Right lung (tissue), 5 donors: Measurements from ENCODE around the gene PIP4K2B. TPM values are rescaled to one million over a fixed set of nuclear protein-coding genes. Genes with fewer than 3 reads are reported as not detected.

Experiments used
- polyA plus RNA-seq, 5 donors: library from polyadenylated mRNA; unstranded; fragments of 120-200 nt; gene quantifications; one replicate each; pipeline versions ENCODE4 v1.2.1 to v1.2.3, GENCODE V29; 2013; ENCODE audit warnings: inconsistent platforms in 1 of 5, low replicate concordance in 1 of 5; ENCODE audit not compliant: insufficient read length in 5 of 5, insufficient read depth in 1 of 5

Gene PIP4K2B
- polyA plus RNA-seq, 5 donors: 80.6 to 92.5 (median 84.1) TPM

Other genes starting within 250 kb of the PIP4K2B start
- 10 to 100 TPM in 2 of 5 donors, 1 to 10 TPM in 3; 5.8 to 10.8 (median 8.8) TPM for gene SRCIN1, start 193.6 kb downstream of the PIP4K2B start, polyA plus RNA-seq
- 1 to 10 TPM; 1.2 to 2.1 (median 1.7) TPM for gene EPOP, start 124.6 kb downstream of the PIP4K2B start, polyA plus RNA-seq
- 100 to 1,000 TPM in 3 of 5 donors, 10 to 100 TPM in 2; 88.4 to 127 (median 112) TPM for gene MLLT6, start 94.3 kb downstream of the PIP4K2B start, polyA plus RNA-seq
- gene CISD3, start 69.2 kb downstream of the PIP4K2B start, polyA plus RNA-seq: 10 to 100 TPM in 3 of 5 donors, 1 to 10 TPM in 2; 9.5 to 20.5 (median 11.5) TPM
- 100 to 1,000 TPM in 2 of 5 donors, 10 to 100 TPM in 3; 63.6 to 108 (median 89.9) TPM for gene PCGF2, start 51.2 kb downstream of the PIP4K2B start, polyA plus RNA-seq
- 100 to 1,000 TPM in 2 of 5 donors, 10 to 100 TPM in 3; 90.6 to 113 (median 97.3) TPM for gene PSMB3, start 46.8 kb downstream of the PIP4K2B start, polyA plus RNA-seq
- gene CWC25, start 25.8 kb upstream of the PIP4K2B start, polyA plus RNA-seq: 10 to 100 TPM; 25.3 to 29.6 (median 26.5) TPM
- 1,000 to 10,000 TPM; 2,672 to 3,641 (median 3,192) TPM for gene RPL23, start 54.2 kb upstream of the PIP4K2B start, polyA plus RNA-seq
- 100 to 1,000 TPM; 132 to 164 (median 144) TPM for gene LASP1, start 70.5 kb upstream of the PIP4K2B start, polyA plus RNA-seq
- gene FBXO47, start 167.8 kb upstream of the PIP4K2B start, polyA plus RNA-seq: not detected